HepG2 (cell line): Measurements from ENCODE around the gene TFF2. TPM values are rescaled to one million over a fixed set of nuclear protein-coding genes. Genes with fewer than 3 reads are reported as not detected.

Source experiments
- ATAC-seq: fragments of 200-7000 bp; cut with Tn5 transposase; 3 replicates; pipeline ENCODE4 v1.9.1; 2020; ENCODE audit warnings: mild to moderate bottlenecking, moderate library complexity
- BruUV-seq: library from RNA; stranded (reverse); fragments of 400-500 nt; replicated peaks from 2 replicates; lab custom pipeline; 2021; lab: Mats Ljungman, UMichigan
- CTCF ChIA-PET: fragments of 300-600 bp; formaldehyde crosslinking; extraction: SDS; loops from one replicate; lab custom pipeline; 2021; ENCODE audit warnings: low total read pairs, inconsistent platforms, low intra/inter-chr PET ratio; lab: Yijun Ruan, JAX
- POLR2A ChIA-PET: fragments of 350-600 bp; sonication (Branson Sonifier 250); formaldehyde crosslinking; loops from one replicate; lab custom pipeline; 2020; ENCODE audit warnings: antibody characterized with exemption, inconsistent platforms; lab: Yijun Ruan, JAX
- DNase-seq: peaks from one replicate; pipeline ENCODE4 v3.0.0-alpha.2; 2015; ENCODE audit warnings: low spot score
- FAIRE-seq: peaks from 3 replicates; lab custom pipeline; 2011; peaks lifted over from hg19 to GRCh38; lab: Jason Lieb, UNC
- H2AFZ ChIP-seq: one replicate; pipeline ENCODE4 v1.6.1; 2011; ENCODE audit warnings: low read length, inconsistent platforms
- H3K27ac ChIP-seq: fragments of 300-600 bp; 3 replicates; pipeline ENCODE4 v1.8.0; 2011; ENCODE audit warnings: mixed run types, mild to moderate bottlenecking, mixed read lengths, low read length, inconsistent platforms; ENCODE audit not compliant: insufficient read depth; ENCODE audit errors: extremely low read length
- H3K27me3 ChIP-seq, 2 experiments: fragments of 200-600 bp in 1 of 2; 2 replicates in 1 of 2; 3 replicates in 1 of 2; pipeline versions ENCODE4 v1.6.0 to v1.8.0; 2011; ENCODE audit warnings: low read length in 2 of 2, mild to moderate bottlenecking in 2 of 2, moderate library complexity in 2 of 2, inconsistent platforms in 1 of 2; ENCODE audit not compliant: insufficient read depth in 2 of 2, control insufficient read depth in 1 of 2
- H3K36me3 ChIP-seq, 2 experiments: fragments of 200-600 bp in 1 of 2; replicated peaks in 1 of 2; 2 replicates in 1 of 2; 3 replicates in 1 of 2; pipeline versions ENCODE4 v1.5.1 to v1.8.0; 2011; ENCODE audit warnings: low read length in 2 of 2, inconsistent platforms in 1 of 2; ENCODE audit not compliant: insufficient read depth in 2 of 2, control insufficient read depth in 1 of 2
- H3K4me1 ChIP-seq: 2 replicates; pipeline ENCODE4 v1.5.1; 2012; ENCODE audit warnings: low read length, inconsistent platforms; ENCODE audit not compliant: insufficient read depth
- H3K4me2 ChIP-seq: 2 replicates; pipeline ENCODE4 v1.6.0; 2011; ENCODE audit warnings: low read depth, low read length, inconsistent platforms
- H3K4me3 ChIP-seq, 3 experiments: fragments of 200-600 bp in 1 of 3; sonication (generic), shearing (Covaris generic) in 1 of 3; replicated peaks in 1 of 3; 2 replicates each; pipeline ENCODE4 v1.5.1; 2011 to 2016; ENCODE audit warnings: low read length in 3 of 3, inconsistent platforms in 2 of 3, low read depth in 2 of 3, mild to moderate bottlenecking in 2 of 3, control low read depth in 1 of 3, mixed read lengths in 1 of 3; ENCODE audit not compliant: insufficient read depth in 1 of 3
- H3K79me2 ChIP-seq: one replicate; pipeline ENCODE4 v1.6.1; 2011; ENCODE audit warnings: low read length, inconsistent platforms; ENCODE audit not compliant: insufficient read depth
- H3K9ac ChIP-seq: 2 replicates; pipeline ENCODE4 v1.6.0; 2011; ENCODE audit warnings: mild to moderate bottlenecking, low read depth, low read length, inconsistent platforms; ENCODE audit not compliant: insufficient read depth
- H3K9me3 ChIP-seq: 2 replicates; pipeline ENCODE4 v1.5.1; 2012; ENCODE audit warnings: mild to moderate bottlenecking, low read length
- H4K20me1 ChIP-seq: 2 replicates; pipeline ENCODE4 v1.6.0; 2011; ENCODE audit warnings: inconsistent platforms, mild to moderate bottlenecking, low read length, moderate library complexity; ENCODE audit not compliant: insufficient read depth
- EZH2 ChIP-seq: conservative IDR thresholded peaks from 2 replicates; pipeline ENCODE4 v1.6.1; 2012; ENCODE audit warnings: mild to moderate bottlenecking, low read depth, low read length, moderate library complexity
- FOXA3 ChIP-seq: IDR thresholded peaks from 2 replicates; pipeline ENCODE4 v1.6.1; 2016; ENCODE audit warnings: missing genetic modification reagents, missing compliant biosample characterization
- HNF1B ChIP-seq: sonication (generic); formaldehyde crosslinking; IDR thresholded peaks from 2 replicates; pipeline ENCODE4 v1.5.1; 2020; ENCODE audit warnings: mild to moderate bottlenecking, moderate library complexity, missing genetic modification reagents
- KLF9 ChIP-seq: IDR thresholded peaks from 2 replicates; pipeline ENCODE4 v1.6.1; 2016; ENCODE audit warnings: low read depth
- MATR3 ChIP-seq: sonication (generic); formaldehyde crosslinking; IDR thresholded peaks from 2 replicates; pipeline ENCODE4 v1.4.0; 2020; ENCODE audit warnings: missing genetic modification reagents
- MEF2D ChIP-seq: sonication (generic); formaldehyde crosslinking; IDR thresholded peaks from 2 replicates; pipeline ENCODE4 v1.5.1; 2020; ENCODE audit warnings: mild to moderate bottlenecking, missing genetic modification reagents
- PAF1 ChIP-seq: IDR thresholded peaks from 2 replicates; pipeline ENCODE4 v1.6.1; 2016; ENCODE audit warnings: missing genetic modification reagents, missing compliant biosample characterization
- PBX3 ChIP-seq: sonication (generic); formaldehyde crosslinking; IDR thresholded peaks from 2 replicates; pipeline ENCODE4 v1.8.1; 2023; ENCODE audit warnings: missing genetic modification reagents, inconsistent platforms, borderline replicate concordance
- PHF5A ChIP-seq: IDR thresholded peaks from one replicate; pipeline ENCODE4 v1.6.1; 2018; ENCODE audit warnings: low read depth, missing genetic modification reagents; ENCODE audit not compliant: unreplicated experiment
- SKI ChIP-seq: fragments of 450-650 bp; IDR thresholded peaks from one replicate; pipeline ENCODE4 v1.6.1; 2018; ENCODE audit warnings: mild to moderate bottlenecking; ENCODE audit not compliant: partially characterized antibody
- SMAD3 ChIP-seq: sonication (generic); formaldehyde crosslinking; IDR thresholded peaks from 2 replicates; pipeline ENCODE4 v1.4.0; 2020; ENCODE audit warnings: missing genetic modification reagents
- SNRNP70 ChIP-seq: fragments of 200-400 bp; formaldehyde crosslinking; IDR thresholded peaks from 2 replicates; pipeline ENCODE4 v1.6.1; 2017; ENCODE audit warnings: mild to moderate bottlenecking, low read depth, low read length, moderate library complexity
- TAF1 ChIP-seq: sonication (generic); formaldehyde crosslinking; IDR thresholded peaks from 2 replicates; pipeline ENCODE4 v1.4.0; 2020; ENCODE audit warnings: missing genetic modification reagents
- TAF15 ChIP-seq: fragments of 200-400 bp; formaldehyde crosslinking; IDR thresholded peaks from one replicate; pipeline ENCODE4 v1.6.1; 2018; ENCODE audit warnings: mild to moderate bottlenecking, low read depth, low read length; ENCODE audit not compliant: poor library complexity, severe bottlenecking
- XRCC5 ChIP-seq: fragments of 200-400 bp; formaldehyde crosslinking; optimal IDR thresholded peaks from 2 replicates; pipeline ENCODE3; 2017; ENCODE audit warnings: mild to moderate bottlenecking, low read length
- ZNF224 ChIP-seq: sonication (generic); formaldehyde crosslinking; IDR thresholded peaks from 2 replicates; pipeline ENCODE4 v1.5.0; 2020; ENCODE audit warnings: mild to moderate bottlenecking, missing genetic modification reagents
- ZNF263 ChIP-seq: sonication (generic); formaldehyde crosslinking; IDR thresholded peaks from 2 replicates; pipeline ENCODE4 v1.4.0; 2020; ENCODE audit warnings: missing genetic modification reagents
- ZNF431 ChIP-seq: sonication (generic); formaldehyde crosslinking; IDR thresholded peaks from 2 replicates; pipeline ENCODE4 v1.9.0; 2022; ENCODE audit warnings: missing genetic modification reagents, low read depth, mild to moderate bottlenecking, borderline replicate concordance
- ZNF672 ChIP-seq: sonication (generic); formaldehyde crosslinking; IDR thresholded peaks from 2 replicates; pipeline ENCODE4 v1.8.1; 2022; ENCODE audit warnings: missing genetic modification reagents
- ZNF878 ChIP-seq: sonication (generic); formaldehyde crosslinking; IDR thresholded peaks from 2 replicates; pipeline ENCODE4 v1.8.1; 2023; ENCODE audit warnings: mild to moderate bottlenecking, missing genetic modification reagents, moderate library complexity
- WGBS: methylation state at CpG from one replicate; pipeline ENCODE4 v1.1.6; 2017; ENCODE audit warnings: low lambda C conversion rate; 5-methylcytosine and 5-hydroxymethylcytosine counted together
- in situ Hi-C: cut with HindIII; loops from 2 replicates; pipeline ENCODE4 v1.10.0; 2017; ENCODE audit warnings: low pct_unique_long_range_greater_than_20kb; ENCODE audit not compliant: extremely low pct_ligation_motif_present
- intact Hi-C: fragments of 100-400 bp; cut with micrococcal nuclease; formaldehyde crosslinking; loops from one replicate; pipeline ENCODE4 v1.10.0; 2022; ENCODE audit not compliant: unreplicated experiment
- polyA plus RNA-seq, 8 experiments: library from polyadenylated mRNA; depleted of rRNA in 3 of 8; stranded (reverse) in 7 of 8; unstranded in 1 of 8; fragments of >200 nt; fragmentation: Illumina TruSeq in 4 of 8; extraction: Trizol in 4 of 8; gene quantifications; 2 replicates each; pipeline versions ENCODE4 v1.2.1 to v1.2.3, GENCODE V29; 2011 to 2016; ENCODE audit warnings: low read depth in 4 of 8, missing spikeins in 1 of 8, mixed read lengths in 1 of 8; ENCODE audit not compliant: insufficient read depth in 1 of 8
- total RNA-seq, 5 experiments: library from RNA; depleted of rRNA; stranded (reverse); fragments of >200 nt; fragmentation: Illumina TruSeq; extraction: Trizol; gene quantifications; 2 replicates each; pipeline ENCODE4 v1.2.3, GENCODE V29; 2016; ENCODE audit warnings: low read depth in 1 of 5
- TF ChIP-seq, protein P1 (sequence below): sonication (generic); formaldehyde crosslinking; IDR thresholded peaks from 2 replicates; pipeline ENCODE4 v1.9.0; 2021; ENCODE audit warnings: missing genetic modification reagents, mild to moderate bottlenecking, borderline replicate concordance

TFF2 gene
- total and polyA plus RNA-seq, 2 of the 13 experiments (the other 11 are each of a cell fraction or from before 2014, with no cell fraction given) = 1.5 TPM; not detected in 1

- TF ChIP-seq PBX3 (CRISPR knock-in tag) = no peak
- no peak for TF ChIP-seq MEF2D
- no peak for TF ChIP-seq FOXA3 (CRISPR knock-in tag)
- TF ChIP-seq ZNF224 (CRISPR knock-in tag) = no peak
- TF ChIP-seq ZNF263 (CRISPR knock-in tag) = no peak
- no peak for TF ChIP-seq XRCC5
- TF ChIP-seq EZH2 = no peak
- no peak for TF ChIP-seq PAF1
- TF ChIP-seq, all 625 proteins: peak for 0
Observed at GRCh38 chr21:42297377-42297776, 53.4 kb downstream of the TFF2 start (continued).

DNA sequence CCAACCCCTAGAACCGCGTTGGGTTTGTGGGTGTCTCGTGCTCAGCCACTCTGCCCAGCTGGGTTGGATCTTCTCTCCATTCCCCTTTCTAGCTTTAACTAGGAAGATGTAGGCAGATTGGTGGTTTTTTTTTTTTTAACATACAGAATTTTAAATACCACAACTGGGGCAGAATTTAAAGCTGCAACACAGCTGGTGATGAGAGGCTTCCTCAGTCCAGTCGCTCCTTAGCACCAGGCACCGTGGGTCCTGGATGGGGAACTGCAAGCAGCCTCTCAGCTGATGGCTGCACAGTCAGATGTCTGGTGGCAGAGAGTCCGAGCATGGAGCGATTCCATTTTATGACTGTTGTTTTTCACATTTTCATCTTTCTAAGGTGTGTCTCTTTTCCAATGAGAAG is 54.3 kb downstream of the TFF2 start:
- in situ Hi-C loops = no loop called here
- Histone ChIP-seq H3K4me1 (no peaks in the 10 kb centered on the region), H3K9me3 (no peaks in the 10 kb centered on the region), H3K9ac (no peak overlapping the region), H3K27ac (no peak overlapping the region), H3K4me2 (no peak overlapping the region), H4K20me1 (no peaks in the 10 kb centered on the region; the same call in 1 of the 2 replicates), H3K4me3 (no peak overlapping the region), H3K79me2 (no peaks in the 10 kb centered on the region), H2AFZ (no peak overlapping the region), H3K36me3 (no peaks in the 10 kb centered on the region), H3K27me3 (peaks cover 5 to 35% of the 10 kb centered on the region in 2 experiments; a peak in 3 of 5 replicates)
- POLR2A ChIA-PET = no interaction called here
- intact Hi-C loops = no loop called here
- WGBS = 38% methylated on average over 7 of the region's 7 CpGs
- no TSS peak for BruUV-seq
- FAIRE-seq (no peak), DNase-seq (no peak), ATAC-seq (no peak)
- CTCF ChIA-PET = no interaction called here
- TF ChIP-seq PHF5A (no peak), TAF15 (no peak), SNRNP70 (no peak), KLF9 (CRISPR knock-in tag) (no peak), SMAD3 (no peak), TAF1 (CRISPR knock-in tag) (no peak), SKI (no peak), ZNF878 (no peak), MATR3 (no peak), HNF1B (CRISPR knock-in tag) (no peak), ZNF431 (CRISPR knock-in tag) (no peak), ZNF672 (CRISPR knock-in tag) (no peak)
- TF ChIP-seq, protein P1, sequence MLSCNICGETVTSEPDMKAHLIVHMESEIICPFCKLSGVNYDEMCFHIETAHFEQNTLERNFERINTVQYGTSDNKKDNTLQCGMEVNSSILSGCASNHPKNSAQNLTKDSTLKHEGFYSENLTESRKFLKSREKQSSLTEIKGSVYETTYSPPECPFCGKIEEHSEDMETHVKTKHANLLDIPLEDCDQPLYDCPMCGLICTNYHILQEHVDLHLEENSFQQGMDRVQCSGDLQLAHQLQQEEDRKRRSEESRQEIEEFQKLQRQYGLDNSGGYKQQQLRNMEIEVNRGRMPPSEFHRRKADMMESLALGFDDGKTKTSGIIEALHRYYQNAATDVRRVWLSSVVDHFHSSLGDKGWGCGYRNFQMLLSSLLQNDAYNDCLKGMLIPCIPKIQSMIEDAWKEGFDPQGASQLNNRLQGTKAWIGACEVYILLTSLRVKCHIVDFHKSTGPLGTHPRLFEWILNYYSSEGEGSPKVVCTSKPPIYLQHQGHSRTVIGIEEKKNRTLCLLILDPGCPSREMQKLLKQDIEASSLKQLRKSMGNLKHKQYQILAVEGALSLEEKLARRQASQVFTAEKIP (CRISPR knock-in tag) = no peak
